GM21360 (cell line): ENCODE measurements around the gene GPD1L.
"Not testable (repeated sequence)": the region's sequence is repeated elsewhere in the genome, so short reads cannot be mapped to it uniquely, and the experiment has no call there.

Source experiments
- ATAC-seq: cut with Tn5 transposase; IDR thresholded peaks from one replicate; pipeline ENCODE4 v1.9.1; 2021; ENCODE audit warnings: mild to moderate bottlenecking, moderate library complexity; ENCODE audit not compliant: unreplicated experiment

GPD1L gene

GRCh38 chr3:32106132-32106928 is at the start of gene GPD1L:
GPD1L (plus strand) TSS chr3:32106620; CDS start chr3:32106712, 92 bp downstream.
- ATAC-seq: peak; percentile 100

- ATAC-seq: not testable (repeated sequence)
Measured at GRCh38 chr3:32058465-32058864, 48.0 kb upstream of the GPD1L start.

- ATAC-seq: no peak
Measured at GRCh38 chr3:32062950-32063582, 43.4 kb upstream of the GPD1L start.

- ATAC-seq: no peak
Measured at GRCh38 chr3:32066686-32067085, 39.7 kb upstream of the GPD1L start.

- not testable (repeated sequence) for ATAC-seq
Measured at GRCh38 chr3:32074194-32074593, 32.2 kb upstream of the GPD1L start.

GRCh38 chr3:32076566-32076965 is 29.9 kb upstream of the GPD1L start:
- no peak for ATAC-seq

- peak; percentile 15 for ATAC-seq
Measured at GRCh38 chr3:32077260-32078084, 28.9 kb upstream of the GPD1L start.

- ATAC-seq: peak; percentile 48
Measured at GRCh38 chr3:32078085-32078634, 28.3 kb upstream of the GPD1L start.

- no peak for ATAC-seq
Measured at GRCh38 chr3:32078864-32079263, 27.6 kb upstream of the GPD1L start.

- ATAC-seq: no peak
Measured at GRCh38 chr3:32082721-32083120, 23.7 kb upstream of the GPD1L start.

GRCh38 chr3:32083702-32084270 is 22.6 kb upstream of the GPD1L start:
- ATAC-seq: no peak

GRCh38 chr3:32084870-32085269 is 21.6 kb upstream of the GPD1L start:
- no peak for ATAC-seq

GRCh38 chr3:32086464-32086863 is 20.0 kb upstream of the GPD1L start:
- no peak for ATAC-seq

- no peak for ATAC-seq
Measured at GRCh38 chr3:32089476-32089875, 16.9 kb upstream of the GPD1L start.

GRCh38 chr3:32093204-32093603 is 13.2 kb upstream of the GPD1L start:
- no peak for ATAC-seq

- ATAC-seq: no peak
Measured at GRCh38 chr3:32095431-32095830, 11.0 kb upstream of the GPD1L start.

GRCh38 chr3:32097768-32098167 is 8.7 kb upstream of the GPD1L start:
- ATAC-seq: peak; percentile 72

- no peak for ATAC-seq
Measured at GRCh38 chr3:32098528-32098927, 7.9 kb upstream of the GPD1L start.

- no peak for ATAC-seq
Measured at GRCh38 chr3:32100465-32100864, 6.0 kb upstream of the GPD1L start.

- no peak for ATAC-seq
Measured at GRCh38 chr3:32102289-32102688, 4.1 kb upstream of the GPD1L start.

- ATAC-seq: no peak
Measured at GRCh38 chr3:32104492-32104891, 1.9 kb upstream of the GPD1L start.
